ENCODE measurements around the gene RAP1B.

The RAP1B gene

DNA sequence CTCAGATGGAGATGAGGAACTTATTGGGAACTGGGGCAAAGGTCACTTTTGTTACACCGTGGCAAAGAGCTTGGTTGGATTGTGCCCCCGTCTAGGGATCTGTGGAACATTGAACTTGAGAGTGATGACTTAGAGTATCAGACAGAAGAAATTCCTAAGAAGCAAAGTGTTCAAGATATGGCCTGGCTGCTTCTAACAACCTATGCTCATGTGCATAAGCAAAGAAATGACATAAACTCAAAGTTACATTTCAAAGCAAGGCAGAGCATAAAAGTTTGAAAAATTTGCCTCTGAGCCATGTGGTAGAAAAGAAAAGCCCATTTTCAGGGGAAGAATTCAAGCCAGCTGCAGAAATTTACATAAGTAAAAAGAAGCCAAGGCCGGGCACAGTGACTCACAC lies 21.5 kb upstream of the RAP1B start:
- Histone ChIP-seq H3K27ac (no peak overlapping the region), H3K79me2 (no peaks in the 10 kb centered on the region)

DNA sequence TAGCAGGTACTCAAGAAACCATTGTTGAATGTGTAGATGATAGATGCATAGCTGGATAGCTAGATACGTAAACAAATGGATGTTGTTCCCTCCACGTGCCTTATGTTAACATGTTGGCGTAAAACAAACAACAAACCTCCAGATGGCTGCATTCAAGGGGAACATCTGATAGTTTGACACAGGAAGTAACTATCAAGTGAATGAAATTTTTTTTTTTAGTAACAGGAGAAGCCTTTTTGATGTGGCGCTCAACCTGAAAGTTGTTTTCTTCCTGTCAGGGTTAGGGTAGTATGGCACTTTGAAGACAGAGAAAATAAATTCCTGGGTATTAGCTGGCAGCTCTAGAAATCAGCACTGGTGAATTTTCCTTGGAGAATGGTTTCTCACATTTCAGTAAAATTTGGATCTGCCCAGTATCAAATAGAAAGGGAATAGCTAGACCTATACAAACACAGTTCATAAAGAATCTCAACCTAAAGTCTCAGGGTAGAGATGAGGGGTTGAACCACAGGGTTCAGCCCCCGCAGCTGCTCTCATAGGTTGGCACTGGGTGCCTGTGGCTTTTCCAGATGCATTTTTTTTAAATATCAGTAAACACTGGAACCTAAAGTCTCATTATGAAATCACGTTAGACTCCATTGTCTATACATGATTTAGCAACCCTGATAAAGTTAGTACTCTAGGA lies 18.8 kb upstream of the RAP1B start:
- Histone ChIP-seq H3K9ac (no peak overlapping the region), H3K36me3 (ENCODE audit: control insufficient read depth, insufficient read depth, low read length) (no peaks in the 10 kb centered on the region), H3K4me3 (ENCODE audit: low read depth, low read length) (no peak overlapping the region), H3K27me3 (ENCODE audit: control insufficient read depth, insufficient read depth, low read length) (no peaks in the 10 kb centered on the region), H3K4me2 (ENCODE audit: low read length) (no peak overlapping the region), H2AFZ (peak overlapping the region; percentile 74), H3K4me1 (peaks cover 7% of the 10 kb centered on the region), H3K27ac (peak overlapping the region; percentile 2), H3K9me3 (ENCODE audit: control insufficient read depth, low read length) (no peaks in the 10 kb centered on the region), H3K79me2 (no peaks in the 10 kb centered on the region)
- TF ChIP-seq, protein P1, sequence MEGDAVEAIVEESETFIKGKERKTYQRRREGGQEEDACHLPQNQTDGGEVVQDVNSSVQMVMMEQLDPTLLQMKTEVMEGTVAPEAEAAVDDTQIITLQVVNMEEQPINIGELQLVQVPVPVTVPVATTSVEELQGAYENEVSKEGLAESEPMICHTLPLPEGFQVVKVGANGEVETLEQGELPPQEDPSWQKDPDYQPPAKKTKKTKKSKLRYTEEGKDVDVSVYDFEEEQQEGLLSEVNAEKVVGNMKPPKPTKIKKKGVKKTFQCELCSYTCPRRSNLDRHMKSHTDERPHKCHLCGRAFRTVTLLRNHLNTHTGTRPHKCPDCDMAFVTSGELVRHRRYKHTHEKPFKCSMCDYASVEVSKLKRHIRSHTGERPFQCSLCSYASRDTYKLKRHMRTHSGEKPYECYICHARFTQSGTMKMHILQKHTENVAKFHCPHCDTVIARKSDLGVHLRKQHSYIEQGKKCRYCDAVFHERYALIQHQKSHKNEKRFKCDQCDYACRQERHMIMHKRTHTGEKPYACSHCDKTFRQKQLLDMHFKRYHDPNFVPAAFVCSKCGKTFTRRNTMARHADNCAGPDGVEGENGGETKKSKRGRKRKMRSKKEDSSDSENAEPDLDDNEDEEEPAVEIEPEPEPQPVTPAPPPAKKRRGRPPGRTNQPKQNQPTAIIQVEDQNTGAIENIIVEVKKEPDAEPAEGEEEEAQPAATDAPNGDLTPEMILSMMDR (IDR thresholded peaks at IDR 0.05), result no peak

More for the DNA sequence above, 21.5 kb upstream of the RAP1B start:
- TF ChIP-seq, protein P1 (IDR thresholded peaks at IDR 0.05), result no peak
- no peak overlapping the region for H2AFZ ChIP-seq
- H3K4me2 ChIP-seq (ENCODE audit: low read length), result no peak overlapping the region
- no peaks in the 10 kb centered on the region for H3K27me3 ChIP-seq (ENCODE audit: control insufficient read depth, insufficient read depth, low read length)
- peaks cover 15% of the 10 kb centered on the region for H3K4me1 ChIP-seq
- H3K4me3 ChIP-seq (ENCODE audit: low read depth, low read length), result no peak overlapping the region
- no peaks in the 10 kb centered on the region for H3K9me3 ChIP-seq (ENCODE audit: control insufficient read depth, low read length)
- no peak overlapping the region for H3K9ac ChIP-seq
- H3K36me3 ChIP-seq (ENCODE audit: control insufficient read depth, insufficient read depth, low read length), result no peaks in the 10 kb centered on the region

DNA sequence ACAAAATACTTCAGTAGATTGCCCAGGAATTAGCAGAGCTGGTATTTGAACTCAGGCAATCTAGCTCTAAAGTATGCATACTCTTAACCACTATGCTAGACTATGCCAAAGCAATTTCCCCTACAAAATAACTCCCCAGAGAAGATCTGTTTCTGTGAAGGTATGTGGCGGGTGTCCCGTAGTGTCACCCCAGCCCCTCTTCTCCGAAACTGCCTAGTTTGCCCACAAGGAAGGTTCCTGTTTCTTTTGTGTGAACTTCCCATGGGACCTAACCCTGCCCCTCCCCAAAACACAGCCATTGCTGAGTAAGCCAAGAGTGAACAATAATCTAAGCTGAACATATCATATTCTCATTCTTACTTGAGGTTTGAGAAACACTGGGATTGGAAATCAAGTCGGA lies 15.5 kb upstream of the RAP1B start:
- Histone ChIP-seq H3K27ac (no peak overlapping the region), H3K4me2 (ENCODE audit: low read length) (no peak overlapping the region), H3K27me3 (ENCODE audit: control insufficient read depth, insufficient read depth, low read length) (no peaks in the 10 kb centered on the region), H3K79me2 (no peaks in the 10 kb centered on the region), H2AFZ (no peak overlapping the region), H3K36me3 (ENCODE audit: control insufficient read depth, insufficient read depth, low read length) (no peaks in the 10 kb centered on the region), H3K9me3 (ENCODE audit: control insufficient read depth, low read length) (no peaks in the 10 kb centered on the region), H3K9ac (no peak overlapping the region), H3K4me1 (peaks cover 7% of the 10 kb centered on the region), H3K4me3 (ENCODE audit: low read depth, low read length) (no peak overlapping the region)
- TF ChIP-seq, protein P1 (IDR thresholded peaks at IDR 0.05), result no peak

DNA sequence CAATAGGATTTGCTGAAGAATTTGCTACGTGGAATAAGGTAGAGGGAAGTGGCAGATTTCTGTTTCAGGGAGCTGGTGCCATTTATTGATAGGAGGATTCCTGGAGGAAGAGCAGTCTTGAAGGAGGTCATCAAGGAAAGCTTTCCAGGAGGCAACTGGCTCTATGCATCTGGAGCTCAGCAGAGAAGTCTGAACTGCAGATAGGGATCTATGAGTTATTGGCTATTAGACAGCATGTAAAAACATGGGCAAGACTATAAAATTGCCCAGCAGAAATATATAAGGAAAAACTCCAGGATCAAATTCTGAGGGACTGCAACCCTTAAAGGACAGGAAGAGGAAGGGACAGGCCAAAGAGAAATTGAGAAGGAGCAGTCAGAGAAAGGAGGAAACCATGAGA lies 8.9 kb upstream of the RAP1B start:
- Histone ChIP-seq H3K27ac (no peak overlapping the region), H3K79me2 (no peaks in the 10 kb centered on the region), H3K9ac (no peak overlapping the region), H3K9me3 (ENCODE audit: control insufficient read depth, low read length) (no peaks in the 10 kb centered on the region), H3K27me3 (ENCODE audit: control insufficient read depth, insufficient read depth, low read length) (no peaks in the 10 kb centered on the region), H3K4me1 (no peaks in the 10 kb centered on the region), H2AFZ (peak overlapping the region; percentile 34), H3K4me2 (ENCODE audit: low read length) (no peak overlapping the region), H3K4me3 (ENCODE audit: low read depth, low read length) (no peak overlapping the region), H3K36me3 (ENCODE audit: control insufficient read depth, insufficient read depth, low read length) (no peaks in the 10 kb centered on the region)
- TF ChIP-seq, protein P1 (IDR thresholded peaks at IDR 0.05), result no peak

DNA sequence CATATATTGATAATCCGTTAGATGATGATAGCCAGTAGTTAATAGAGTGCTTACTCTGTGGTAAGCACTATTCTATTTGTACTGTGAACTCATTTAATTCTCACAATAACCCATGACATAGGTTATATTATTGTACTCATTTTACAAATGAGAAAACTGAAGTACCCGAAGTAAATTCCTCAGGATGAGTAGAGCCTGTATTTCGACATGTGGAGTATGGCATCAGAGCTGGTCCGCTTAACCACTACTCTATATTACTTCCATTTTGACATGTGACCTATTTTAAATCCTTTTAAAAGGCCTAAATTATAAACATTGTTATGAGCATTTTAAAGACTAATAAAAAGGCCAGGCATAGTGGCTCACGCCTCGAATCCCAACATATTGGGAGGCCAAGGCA lies 8.0 kb upstream of the RAP1B start:
- Histone ChIP-seq H3K4me1 (no peaks in the 10 kb centered on the region), H2AFZ (no peak overlapping the region), H3K4me2 (ENCODE audit: low read length) (no peak overlapping the region), H3K27ac (no peak overlapping the region), H3K36me3 (ENCODE audit: control insufficient read depth, insufficient read depth, low read length) (no peaks in the 10 kb centered on the region), H3K79me2 (no peaks in the 10 kb centered on the region), H3K9ac (no peak overlapping the region), H3K27me3 (ENCODE audit: control insufficient read depth, insufficient read depth, low read length) (no peaks in the 10 kb centered on the region), H3K4me3 (ENCODE audit: low read depth, low read length) (no peak overlapping the region), H3K9me3 (ENCODE audit: control insufficient read depth, low read length) (no peaks in the 10 kb centered on the region)
- TF ChIP-seq, protein P1 (IDR thresholded peaks at IDR 0.05), result no peak

All from parathyroid adenoma (tissue), 2 donors.